IPS-11a (cell line): Measurements from ENCODE around the gene FAAP24.
"Not testable (repeated sequence)": the region's sequence is repeated elsewhere in the genome, so short reads cannot be mapped to it uniquely, and the experiment has no call there.

Experiments
- H3K4me3 ChIP-seq: one replicate; pipeline ENCODE4 v1.5.1; 2013; ENCODE audit warnings: low read depth, low read length, control low read depth

FAAP24 gene

GRCh38 chr19:32997716-32998355 lies 25.8 kb downstream of the FAAP24 start:
- H3K4me3 ChIP-seq = no peak overlapping the region

- no peak overlapping the region for H3K4me3 ChIP-seq
These were observed 26.7 kb downstream of the FAAP24 start for GRCh38 chr19:32998722-32999121.

GRCh38 chr19:33000510-33000909 lies 28.5 kb downstream of the FAAP24 start:
- H3K4me3 ChIP-seq = no peak overlapping the region

GRCh38 chr19:33000910-33001309 lies 28.9 kb downstream of the FAAP24 start:
- H3K4me3 ChIP-seq = no peak overlapping the region

- H3K4me3 ChIP-seq = not testable (repeated sequence)
These were observed 30.3 kb downstream of the FAAP24 start for GRCh38 chr19:33002126-33002865.

- H3K4me3 ChIP-seq = not testable (repeated sequence)
These were observed 31.5 kb downstream of the FAAP24 start for GRCh38 chr19:33003424-33004024.

- H3K4me3 ChIP-seq = no peak overlapping the region
These were observed 33.4 kb downstream of the FAAP24 start for GRCh38 chr19:33005440-33005839.

- H3K4me3 ChIP-seq = no peak overlapping the region
These were observed 36.7 kb downstream of the FAAP24 start for GRCh38 chr19:33008738-33009137.

- not testable (repeated sequence) for H3K4me3 ChIP-seq
These were observed 38.8 kb downstream of the FAAP24 start for GRCh38 chr19:33010891-33011290.

GRCh38 chr19:33022472-33023116 lies 50.6 kb downstream of the FAAP24 start:
- H3K4me3 ChIP-seq = no peak overlapping the region

- H3K4me3 ChIP-seq = no peak overlapping the region
These were observed 52.4 kb downstream of the FAAP24 start for GRCh38 chr19:33024398-33024797.

GRCh38 chr19:33025468-33026238 lies 53.6 kb downstream of the FAAP24 start:
- not testable (repeated sequence) for H3K4me3 ChIP-seq

- H3K4me3 ChIP-seq = not testable (repeated sequence)
These were observed 54.6 kb downstream of the FAAP24 start for GRCh38 chr19:33026602-33027001.
